Testis (tissue), 5 donors: ENCODE results near the gene REEP5. TPM values are rescaled to one million over a fixed set of nuclear protein-coding genes. Genes with fewer than 3 reads are reported as not detected.

Experiments used
- DNase-seq: peaks from one replicate; pipeline ENCODE4 v3.0.0-alpha.2; 2019
- H3K27ac ChIP-seq, 2 donors: fragments of 200-600 bp; sonication (generic); one replicate each; pipeline ENCODE4 v1.5.1; 2019
- H3K27me3 ChIP-seq: fragments of 200-600 bp; sonication (generic); one replicate; pipeline ENCODE4 v1.5.1; 2019
- H3K36me3 ChIP-seq: fragments of 200-600 bp; sonication (generic); one replicate; pipeline ENCODE4 v1.5.1; 2017; ENCODE audit warnings: low read depth; ENCODE audit errors: missing control alignments
- H3K4me1 ChIP-seq: fragments of 200-600 bp; sonication (generic); one replicate; pipeline ENCODE4 v1.5.1; 2019
- H3K4me3 ChIP-seq, 2 donors: fragments of 200-600 bp; sonication (generic); one replicate each; pipeline ENCODE4 v1.5.1; 2017 to 2019
- H3K9me3 ChIP-seq: fragments of 200-600 bp; sonication (generic); one replicate; pipeline ENCODE4 v1.5.1; 2017
- CTCF ChIP-seq, 3 experiments: fragments of 450-650 bp in 2 of 3; fragments of 200-600 bp in 1 of 3; sonication (generic) in 1 of 3; IDR thresholded peaks; one replicate each; pipeline ENCODE4 v1.5.1; 2016 to 2019; ENCODE audit warnings: antibody characterized with exemption in 3 of 3, mild to moderate bottlenecking in 2 of 3, moderate library complexity in 1 of 3
- POLR2A ChIP-seq: fragments of 450-650 bp; IDR thresholded peaks from one replicate; pipeline ENCODE4 v1.6.1; 2017; ENCODE audit warnings: antibody characterized with exemption, mild to moderate bottlenecking, moderate library complexity
- WGBS, 2 donors: methylation state at CpG; one replicate each; pipeline ENCODE4 v1.1.5; 2018; 5-methylcytosine and 5-hydroxymethylcytosine counted together
- intact Hi-C: fragments of 100-400 bp; cut with DNase I; formaldehyde crosslinking; loops from one replicate; pipeline ENCODE4 v1.15.1; 2023; ENCODE audit warnings: low total_unique reads
- long read RNA-seq, 2 donors: transcript quantifications; one replicate each; lab custom pipeline, GENCODE V29; 2026
- polyA plus RNA-seq: library from polyadenylated mRNA; stranded (reverse); fragments of 350-450 nt; fragmentation: Illumina TruSeq; extraction: RNeasy Lipid Tissue Mini Kit (QIAGEN cat#74804); gene quantifications from one replicate; pipeline ENCODE4 v1.2.3, GENCODE V29; 2014; ENCODE audit warnings: low read depth, low replicate concordance; ENCODE audit not compliant: insufficient read depth
- total RNA-seq, 2 donors: library from RNA; depleted of rRNA; stranded (reverse); fragments of >200 nt; gene quantifications; one replicate each; pipeline ENCODE4 v1.2.3, GENCODE V29; 2016

The REEP5 gene
- total RNA-seq (10 to 100 TPM; 33.3 to 34.2 TPM), polyA plus RNA-seq (75.6 TPM)
- long read RNA-seq, donor 1, transcript REEP5-202 (5 exons, 3,326 nt) = major isoform, 47 of 54 reads
- long read RNA-seq, donor 1, partial matches to known transcripts = 0 of 54 reads
- long read RNA-seq, donor 1, other reads (novel, unspliced or antisense) = 7 of 54 reads
- long read RNA-seq, donor 2, transcript REEP5-202 (5 exons, 3,326 nt) = major isoform, 51 of 51 reads
- long read RNA-seq, donor 2, partial matches to known transcripts = 0 of 51 reads
- long read RNA-seq, donor 2, other reads (novel, unspliced or antisense) = 0 of 51 reads

- Histone ChIP-seq H3K27ac (peak within 1 kb of the TSS; percentile 89 to 98), H3K4me1 (peaks cover 4% of the 10 kb centered on the region), H3K9me3 (no peaks in the 10 kb centered on the region), H3K27me3 (no peaks in the 10 kb centered on the region), H3K4me3 (peak within 1 kb of the TSS; percentile 90 to 91), H3K36me3 (no peaks in the 10 kb centered on the region)
- intact Hi-C loops = no loop called here
- no peak for TF ChIP-seq POLR2A
- TF ChIP-seq CTCF (IDR thresholded peaks at IDR 0.05) = peak; percentile 70 to 84 (median 72)
- DNase-seq = peak; percentile 82
- 0% methylated on average over 24 to 43 of the region's 80 CpGs for WGBS, 2 donors
These were observed at the start of gene REEP5 for GRCh38 chr5:112921833-112922817. REEP5 (minus strand) TSS chr5:112922227; CDS start chr5:112922190, 37 bp downstream.

- DNase-seq = no peak
- Histone ChIP-seq H3K36me3 (no peaks in the 10 kb centered on the region), H3K27ac (no peak overlapping the region), H3K27me3 (no peaks in the 10 kb centered on the region), H3K4me3 (no peak overlapping the region), H3K4me1 (no peaks in the 10 kb centered on the region), H3K9me3 (no peaks in the 10 kb centered on the region)
- TF ChIP-seq CTCF (IDR thresholded peaks at IDR 0.05) (no peak), POLR2A (no peak)
- intact Hi-C loops = no loop called here
- WGBS, 2 donors = 94 to 98% methylated on average over 4 of the region's 4 CpGs
These were observed 49.2 kb upstream of the REEP5 start for GRCh38 chr5:112971276-112971675.

- no peaks in the 10 kb centered on the region for H3K9me3 ChIP-seq
- no peak for TF ChIP-seq CTCF (IDR thresholded peaks at IDR 0.05)
- TF ChIP-seq POLR2A = no peak
- WGBS, 2 donors = 83 to 84% methylated on average over 5 of the region's 5 CpGs
- H3K27me3 ChIP-seq = no peaks in the 10 kb centered on the region
- H3K36me3 ChIP-seq = no peaks in the 10 kb centered on the region
- H3K27ac ChIP-seq = no peak overlapping the region
- no peak for DNase-seq
- peaks cover 4% of the 10 kb centered on the region for H3K4me1 ChIP-seq
- H3K4me3 ChIP-seq = no peak overlapping the region
- intact Hi-C loops = no loop called here
These were observed 46.5 kb upstream of the REEP5 start for GRCh38 chr5:112968411-112969106.

GRCh38 chr5:112967520-112968083 is 45.6 kb upstream of the REEP5 start:
- Histone ChIP-seq H3K27ac (no peak overlapping the region), H3K36me3 (no peaks in the 10 kb centered on the region), H3K4me3 (no peak overlapping the region), H3K27me3 (no peaks in the 10 kb centered on the region), H3K9me3 (no peaks in the 10 kb centered on the region), H3K4me1 (peaks cover 4% of the 10 kb centered on the region)
- intact Hi-C loops = no loop called here
- 88 to 95% methylated on average over 6 of the region's 6 CpGs for WGBS, 2 donors
- no peak for TF ChIP-seq POLR2A
- no peak for DNase-seq
